ENCODE data around the gene THPO.
A peak's percentile ranks its signal among the peaks of the same experiment; 100 is the strongest.

The THPO gene

GRCh38 chr3:184362668-184363546 is 15.1 kb downstream of the THPO start:
- peak; percentile 94 for DNase-seq (ENCODE audit: low spot score)

GRCh38 chr3:184361932-184362667 is 15.9 kb downstream of the THPO start:
- DNase-seq (ENCODE audit: low spot score) = no peak

GRCh38 chr3:184361532-184361931 is 16.5 kb downstream of the THPO start, which contains the start of the genes CLCN2 and POLR2H:
Gene CLCN2, minus strand, starts transcription at chr3:184361605. Its CDS starts 126 bp downstream, at chr3:184361479.
Gene POLR2H, plus strand, starts transcription at chr3:184361710. Its CDS starts 1,783 bp downstream, at chr3:184363493.
- peak; percentile 81 for DNase-seq (ENCODE audit: low spot score)

- DNase-seq (ENCODE audit: low spot score) = peak; percentile 29
Measured at GRCh38 chr3:184360929-184361531, 17.0 kb downstream of the THPO start.

DNA sequence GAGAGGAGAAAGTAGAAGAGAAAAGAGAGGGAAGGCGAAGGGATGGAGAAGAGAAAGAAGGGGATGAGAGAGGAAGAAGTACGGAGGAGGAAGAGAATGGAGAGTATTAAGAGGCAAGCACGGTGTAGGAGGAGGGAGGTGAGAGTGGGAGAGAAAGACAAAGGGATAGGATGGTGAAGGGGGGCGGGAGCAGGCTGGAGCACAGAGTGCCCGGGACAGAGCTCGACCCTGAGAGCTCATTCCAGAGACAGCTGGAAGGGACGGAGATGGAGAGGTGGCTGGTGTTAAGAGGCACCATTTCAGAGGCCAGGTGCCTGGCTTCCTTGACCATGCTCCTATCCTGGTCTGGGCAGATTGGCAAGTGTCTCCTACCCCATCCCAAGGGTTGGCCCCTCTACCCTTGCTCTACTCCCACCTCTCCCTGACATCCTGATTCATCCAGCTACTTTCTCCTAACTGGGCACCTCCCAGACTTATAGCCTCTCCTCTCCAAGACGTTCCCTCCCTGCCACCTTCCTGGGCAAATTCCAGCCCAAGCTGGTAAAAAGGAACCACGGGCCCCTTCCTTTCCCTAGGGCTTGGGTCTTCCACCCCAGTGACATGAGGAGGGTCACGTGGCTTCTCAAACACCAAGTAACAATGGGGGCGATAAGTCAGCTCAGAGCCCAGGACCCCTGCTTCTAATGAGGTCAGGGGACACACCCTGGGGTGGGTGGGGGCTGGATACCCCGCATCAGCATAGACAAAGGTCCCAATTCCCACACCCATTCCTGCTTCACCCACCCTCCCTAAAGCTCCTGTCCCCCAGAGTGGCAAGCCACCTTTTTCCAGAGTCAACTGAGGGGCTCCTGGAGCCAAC is 17.7 kb downstream of the THPO start:
- DNase-seq (ENCODE audit: low spot score) = peak; percentile 51

- peak; percentile 90 for DNase-seq (ENCODE audit: low spot score)
Measured at GRCh38 chr3:184359610-184360009, 18.4 kb downstream of the THPO start.

GRCh38 chr3:184358921-184359350 is 19.1 kb downstream of the THPO start:
- DNase-seq (ENCODE audit: low spot score) = no peak

- DNase-seq (ENCODE audit: low spot score) = no peak
Measured at GRCh38 chr3:184358124-184358767, 19.8 kb downstream of the THPO start.

DNA sequence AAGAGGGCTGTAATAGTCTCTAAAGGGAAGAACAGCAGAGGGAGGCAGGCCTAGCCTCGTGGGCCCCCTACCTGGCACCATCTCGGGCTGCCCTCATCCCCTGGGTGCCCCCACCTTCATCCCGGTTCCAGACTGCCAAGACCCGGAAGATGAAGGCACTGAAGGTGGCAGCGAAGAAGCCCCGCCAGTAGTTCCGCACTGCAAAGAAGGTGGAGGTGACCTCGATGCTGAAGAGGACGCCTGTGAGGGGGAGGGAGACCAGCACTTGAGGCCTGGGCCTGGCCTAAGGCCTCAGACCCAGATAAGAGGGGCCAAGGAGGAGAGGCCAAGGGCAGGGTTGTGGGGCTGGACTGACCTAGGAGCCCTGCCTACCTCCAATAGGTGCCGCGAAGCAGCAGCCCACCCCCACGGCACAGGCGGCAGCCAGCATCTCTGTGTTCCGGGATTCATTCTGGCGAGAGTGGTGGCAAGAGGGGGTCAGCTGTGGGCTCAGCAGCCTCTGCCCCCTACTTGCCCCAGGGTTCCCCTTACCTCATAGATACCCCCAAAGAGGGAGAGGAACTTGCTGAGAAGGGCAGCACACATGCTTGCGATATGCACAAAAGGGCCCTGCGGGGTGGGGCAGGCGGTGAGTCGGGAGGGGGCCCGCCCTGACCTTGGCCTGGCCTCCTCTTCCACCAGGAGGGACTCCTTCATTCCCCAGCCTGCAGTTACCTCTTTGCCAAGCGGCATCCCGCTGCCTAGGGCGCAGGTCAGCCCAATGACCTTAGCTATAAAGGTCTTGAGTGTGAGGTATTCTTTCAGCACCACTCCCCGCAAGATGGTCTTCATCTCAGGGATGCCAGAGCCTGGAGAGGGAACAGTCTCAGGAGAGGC is 20.5 kb downstream of the THPO start:
- DNase-seq (ENCODE audit: low spot score) = no peak

DNA sequence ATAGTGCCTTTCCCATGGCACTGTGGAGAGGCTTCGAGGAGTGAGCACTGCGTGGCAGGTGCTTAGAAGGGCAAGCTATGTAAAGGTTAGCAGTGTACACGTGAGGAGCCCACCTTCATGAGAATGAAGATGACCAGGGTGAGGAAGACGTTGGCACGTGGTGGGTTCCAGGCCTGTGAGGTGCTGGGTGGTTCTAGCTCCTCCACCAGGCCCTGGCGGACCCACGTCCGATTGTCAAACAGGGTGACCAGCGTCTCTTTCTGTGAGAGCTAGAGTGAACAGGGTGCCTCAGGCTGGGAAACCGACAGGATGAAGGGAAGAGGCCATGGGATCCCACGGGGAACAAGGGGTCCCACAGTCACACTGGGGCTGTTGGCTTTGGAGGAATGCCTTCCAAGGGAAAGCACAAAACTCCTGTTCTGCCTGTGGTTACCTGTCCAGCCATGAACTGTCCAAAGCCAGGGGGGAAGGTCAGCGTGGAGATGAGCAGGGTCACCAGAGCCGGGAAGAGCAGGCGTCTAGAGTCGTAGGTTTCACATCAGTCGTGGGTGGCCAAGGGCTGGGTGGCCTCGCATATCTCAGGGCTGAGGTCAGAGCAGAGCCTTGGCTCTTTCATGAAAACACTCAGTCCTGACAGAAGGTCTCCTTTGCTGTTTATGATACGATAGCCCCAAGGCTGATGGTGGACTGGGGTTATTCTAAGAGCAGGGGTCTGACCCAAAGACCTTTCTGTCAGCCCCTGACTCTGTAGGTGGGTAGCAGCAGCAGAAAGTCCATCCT is 22.6 kb downstream of the THPO start:
- no peak for DNase-seq (ENCODE audit: low spot score)

- DNase-seq (ENCODE audit: low spot score) = no peak
Measured at GRCh38 chr3:184354754-184355153, 23.3 kb downstream of the THPO start.

- DNase-seq (ENCODE audit: low spot score) = no peak
Measured at GRCh38 chr3:184354121-184354728, 23.8 kb downstream of the THPO start.

DNA sequence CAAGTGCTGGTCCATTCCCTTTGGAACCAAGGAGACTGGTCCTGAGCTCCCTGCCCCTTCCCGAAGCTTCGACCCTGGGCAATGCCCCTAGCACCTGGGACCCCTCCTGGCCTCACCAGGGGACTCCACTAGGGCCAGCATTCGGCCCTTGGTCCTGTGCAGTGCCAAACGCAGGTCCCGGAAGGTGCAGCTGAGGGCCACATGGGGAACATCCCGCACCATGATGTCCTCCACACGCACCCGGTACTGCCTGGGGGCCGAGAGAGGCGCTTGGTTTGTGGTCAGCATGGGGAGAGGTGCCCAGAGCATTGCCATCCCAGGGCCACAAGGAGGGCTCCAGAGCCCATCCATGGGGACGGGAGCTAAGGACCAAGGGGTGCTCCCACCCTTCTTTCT is 24.5 kb downstream of the THPO start:
- no peak for DNase-seq (ENCODE audit: low spot score)

DNA sequence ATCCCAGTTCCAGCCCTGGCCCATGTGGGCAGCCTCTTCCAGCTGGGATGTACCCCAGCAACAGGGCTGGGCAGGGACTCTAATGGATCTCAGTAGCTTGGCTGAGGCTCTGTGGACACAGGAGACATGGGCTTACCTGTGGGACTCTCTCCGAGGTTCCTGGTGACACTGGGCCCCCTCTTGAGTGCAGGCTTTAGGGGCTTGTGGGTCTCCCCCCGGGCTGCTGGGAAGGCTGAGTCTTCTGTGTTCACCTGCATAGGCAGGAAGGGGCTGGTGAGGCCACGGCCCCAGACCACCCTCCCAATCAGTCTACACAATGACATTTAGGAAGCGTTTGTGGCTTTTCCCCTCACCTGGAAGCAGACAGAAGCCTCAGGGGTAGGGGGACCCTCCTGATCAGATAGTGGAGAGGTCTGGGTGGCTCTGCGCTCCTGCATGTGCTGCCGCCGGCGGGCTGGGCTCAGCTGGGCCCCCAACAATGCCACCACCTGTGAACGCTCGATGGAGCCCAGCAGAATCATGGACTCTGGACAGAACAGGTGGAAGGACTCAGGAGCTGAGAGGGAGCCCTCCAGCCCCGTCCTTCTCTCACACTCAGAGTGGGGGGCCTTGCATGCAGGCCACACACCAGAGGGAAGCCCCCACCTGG is 25.0 kb downstream of the THPO start:
- DNase-seq (ENCODE audit: low spot score) = no peak

- no peak for DNase-seq (ENCODE audit: low spot score)
Measured at GRCh38 chr3:184352149-184352785, 25.7 kb downstream of the THPO start.

GRCh38 chr3:184351511-184352148 is 26.4 kb downstream of the THPO start:
- no peak for DNase-seq (ENCODE audit: low spot score)

GRCh38 chr3:184350618-184351017 is 27.4 kb downstream of the THPO start:
- DNase-seq (ENCODE audit: low spot score) = no peak
